Adrenal gland (tissue), 5 donors: Measurements from ENCODE around the gene SLC1A2.

Experiments
- CTCF ChIP-seq, 6 experiments: fragments of 450-650 bp in 4 of 6; fragments of 200-600 bp in 2 of 6; sonication (generic) in 1 of 6; IDR thresholded peaks; 1 replicate in 5 of 6; 2 replicates in 1 of 6; pipeline versions ENCODE4 v1.5.1 to v1.8.0; 2016 to 2021; ENCODE audit warnings: antibody characterized with exemption in 6 of 6, mild to moderate bottlenecking in 2 of 6, moderate library complexity in 1 of 6
- POLR2A ChIP-seq, 2 donors: fragments of 450-650 bp; IDR thresholded peaks; one replicate each; pipeline ENCODE4 v1.6.1; 2017; ENCODE audit warnings: antibody characterized with exemption in 2 of 2, mild to moderate bottlenecking in 2 of 2, moderate library complexity in 1 of 2
- donor health status: DM: no; HTN: no; CAD: no.

- no peak for TF ChIP-seq CTCF (IDR thresholded peaks at IDR 0.05)
- TF ChIP-seq POLR2A (IDR thresholded peaks at IDR 0.05): no peak
Measured at GRCh38 chr11:35402751-35403660, 16.4 kb downstream of the SLC1A2 start.
